ENCODE measurements around the gene UBLCP1.
"Not testable (repeated sequence)": the region's sequence is repeated elsewhere in the genome, so short reads cannot be mapped to it uniquely, and the experiment has no call there.

Gene UBLCP1

GRCh38 chr5:159252195-159252594 is 10.9 kb upstream of the UBLCP1 start:
- no peaks in the 10 kb centered on the region for H3K4me1 ChIP-seq (ENCODE audit: control insufficient read depth, insufficient read depth, low read length)
- peaks cover 19% of the 10 kb centered on the region for H3K27me3 ChIP-seq (ENCODE audit: control insufficient read depth, insufficient read depth, low read length)
- H3K9me3 ChIP-seq (ENCODE audit: control insufficient read depth, insufficient read depth, low read depth, low read length), result no peaks in the 10 kb centered on the region
- no peak overlapping the region for H3K9ac ChIP-seq (ENCODE audit: low read length)
- no peaks in the 10 kb centered on the region for H3K36me3 ChIP-seq (ENCODE audit: control insufficient read depth, insufficient read depth, low read length)
- no peak overlapping the region for H3K4me3 ChIP-seq (ENCODE audit: low read depth, low read length)
- H3K27ac ChIP-seq (ENCODE audit: low read depth, low read length), result no peak overlapping the region

- Histone ChIP-seq H3K27ac (ENCODE audit: low read depth, low read length) (no peak overlapping the region), H3K27me3 (ENCODE audit: control insufficient read depth, insufficient read depth, low read length) (peaks cover 31% of the 10 kb centered on the region), H3K9ac (ENCODE audit: low read length) (no peak overlapping the region)
Measured at GRCh38 chr5:159257007-159257406, 6.1 kb upstream of the UBLCP1 start.

GRCh38 chr5:159257629-159258283 is 5.3 kb upstream of the UBLCP1 start:
- no peak overlapping the region for H3K9ac ChIP-seq (ENCODE audit: low read length)
- H3K27me3 ChIP-seq (ENCODE audit: control insufficient read depth, insufficient read depth, low read length), result peaks cover 31% of the 10 kb centered on the region
- no peaks in the 10 kb centered on the region for H3K9me3 ChIP-seq (ENCODE audit: control insufficient read depth, insufficient read depth, low read depth, low read length)
- H3K36me3 ChIP-seq (ENCODE audit: control insufficient read depth, insufficient read depth, low read length), result no peaks in the 10 kb centered on the region
- H3K4me1 ChIP-seq (ENCODE audit: control insufficient read depth, insufficient read depth, low read length), result 0 out of 2 replicates have a peak, but pooled peaks cover 4% of the 10 kb centered on the region
- no peak overlapping the region for H3K27ac ChIP-seq (ENCODE audit: low read depth, low read length)
- no peak overlapping the region for H3K4me3 ChIP-seq (ENCODE audit: low read depth, low read length)

More at GRCh38 chr5:159257007-159257406, 6.1 kb upstream of the UBLCP1 start:
- Histone ChIP-seq H3K4me3 (ENCODE audit: low read depth, low read length) (no peak overlapping the region), H3K4me1 (ENCODE audit: control insufficient read depth, insufficient read depth, low read length) (no peaks in the 10 kb centered on the region), H3K36me3 (ENCODE audit: control insufficient read depth, insufficient read depth, low read length) (no peaks in the 10 kb centered on the region), H3K9me3 (ENCODE audit: control insufficient read depth, insufficient read depth, low read depth, low read length) (no peaks in the 10 kb centered on the region)

GRCh38 chr5:159258361-159258760 is 4.7 kb upstream of the UBLCP1 start:
- no peaks in the 10 kb centered on the region for H3K36me3 ChIP-seq (ENCODE audit: control insufficient read depth, insufficient read depth, low read length)
- H3K9ac ChIP-seq (ENCODE audit: low read length), result no peak overlapping the region
- peaks cover 31% of the 10 kb centered on the region for H3K27me3 ChIP-seq (ENCODE audit: control insufficient read depth, insufficient read depth, low read length)
- H3K9me3 ChIP-seq (ENCODE audit: control insufficient read depth, insufficient read depth, low read depth, low read length), result no peaks in the 10 kb centered on the region
- no peak overlapping the region for H3K27ac ChIP-seq (ENCODE audit: low read depth, low read length)
- H3K4me3 ChIP-seq (ENCODE audit: low read depth, low read length), result no peak overlapping the region
- 0 out of 2 replicates have a peak, but pooled peaks cover 4% of the 10 kb centered on the region for H3K4me1 ChIP-seq (ENCODE audit: control insufficient read depth, insufficient read depth, low read length)

- peaks cover 31% of the 10 kb centered on the region for H3K27me3 ChIP-seq (ENCODE audit: control insufficient read depth, insufficient read depth, low read length)
- H3K9ac ChIP-seq (ENCODE audit: low read length), result not testable (repeated sequence)
Measured at GRCh38 chr5:159260212-159260611, 2.9 kb upstream of the UBLCP1 start.

GRCh38 chr5:159262472-159262858 is 625 bp upstream of the UBLCP1 start:
- Histone ChIP-seq H3K4me1 (ENCODE audit: control insufficient read depth, insufficient read depth, low read length) (peaks cover 8% of the 10 kb centered on the region; the same call in 1 of the 2 replicates), H3K4me3 (ENCODE audit: low read depth, low read length) (peak overlapping the region; percentile 77), H3K27me3 (ENCODE audit: control insufficient read depth, insufficient read depth, low read length) (peaks cover 15% of the 10 kb centered on the region), H3K9me3 (ENCODE audit: control insufficient read depth, insufficient read depth, low read depth, low read length) (0 out of 2 replicates have a peak, but pooled peaks cover 11% of the 10 kb centered on the region), H3K27ac (ENCODE audit: low read depth, low read length) (peak overlapping the region; percentile 29), H3K9ac (ENCODE audit: low read length) (peak overlapping the region; percentile 82), H3K36me3 (ENCODE audit: control insufficient read depth, insufficient read depth, low read length) (no peaks in the 10 kb centered on the region)

More at GRCh38 chr5:159260212-159260611, 2.9 kb upstream of the UBLCP1 start:
- H3K4me1 ChIP-seq (ENCODE audit: control insufficient read depth, insufficient read depth, low read length); H3K9me3 ChIP-seq (ENCODE audit: control insufficient read depth, insufficient read depth, low read depth, low read length); H3K4me3 ChIP-seq (ENCODE audit: low read depth, low read length); H3K27ac ChIP-seq (ENCODE audit: low read depth, low read length); H3K36me3 ChIP-seq (ENCODE audit: control insufficient read depth, insufficient read depth, low read length): not testable (repeated sequence)

GRCh38 chr5:159263569-159263905 is 447 bp downstream of the UBLCP1 start:
- Histone ChIP-seq H3K27ac (ENCODE audit: low read depth, low read length) (peak overlapping the region; percentile 29; the same call in 1 of the 2 replicates), H3K9me3 (ENCODE audit: control insufficient read depth, insufficient read depth, low read depth, low read length) (0 out of 2 replicates have a peak, but pooled peaks cover 11% of the 10 kb centered on the region), H3K4me3 (ENCODE audit: low read depth, low read length) (peak overlapping the region; percentile 77), H3K9ac (ENCODE audit: low read length) (peak overlapping the region; percentile 82), H3K27me3 (ENCODE audit: control insufficient read depth, insufficient read depth, low read length) (peaks cover 7% of the 10 kb centered on the region; the same call in 1 of the 2 replicates), H3K4me1 (ENCODE audit: control insufficient read depth, insufficient read depth, low read length) (peaks cover 8% of the 10 kb centered on the region; the same call in 1 of the 2 replicates), H3K36me3 (ENCODE audit: control insufficient read depth, insufficient read depth, low read length) (no peaks in the 10 kb centered on the region)

GRCh38 chr5:159266764-159267163 is 3.7 kb downstream of the UBLCP1 start:
- not testable (repeated sequence) for H3K27me3 ChIP-seq (ENCODE audit: control insufficient read depth, insufficient read depth, low read length); H3K27ac ChIP-seq (ENCODE audit: low read depth, low read length); H3K4me3 ChIP-seq (ENCODE audit: low read depth, low read length); H3K4me1 ChIP-seq (ENCODE audit: control insufficient read depth, insufficient read depth, low read length); H3K9ac ChIP-seq (ENCODE audit: low read length)
- Histone ChIP-seq H3K9me3 (ENCODE audit: control insufficient read depth, insufficient read depth, low read depth, low read length) (0 out of 2 replicates have a peak, but pooled peaks cover 11% of the 10 kb centered on the region), H3K36me3 (ENCODE audit: control insufficient read depth, insufficient read depth, low read length) (peaks cover 26% of the 10 kb centered on the region)

- H3K36me3 ChIP-seq (ENCODE audit: control insufficient read depth, insufficient read depth, low read length), result peaks cover 51% of the 10 kb centered on the region
- H3K4me3 ChIP-seq (ENCODE audit: low read depth, low read length), result no peak overlapping the region
- H3K4me1 ChIP-seq (ENCODE audit: control insufficient read depth, insufficient read depth, low read length), result no peaks in the 10 kb centered on the region
- 0 out of 2 replicates have a peak, but pooled peaks cover 11% of the 10 kb centered on the region for H3K9me3 ChIP-seq (ENCODE audit: control insufficient read depth, insufficient read depth, low read depth, low read length)
- no peak overlapping the region for H3K27ac ChIP-seq (ENCODE audit: low read depth, low read length)
- H3K27me3 ChIP-seq (ENCODE audit: control insufficient read depth, insufficient read depth, low read length), result no peaks in the 10 kb centered on the region
- H3K9ac ChIP-seq (ENCODE audit: low read length), result no peak overlapping the region
Measured at GRCh38 chr5:159269723-159270122, 6.6 kb downstream of the UBLCP1 start.

- no peaks in the 10 kb centered on the region for H3K27me3 ChIP-seq (ENCODE audit: control insufficient read depth, insufficient read depth, low read length)
- H3K4me1 ChIP-seq (ENCODE audit: control insufficient read depth, insufficient read depth, low read length), result no peaks in the 10 kb centered on the region
- no peak overlapping the region for H3K27ac ChIP-seq (ENCODE audit: low read depth, low read length)
- H3K36me3 ChIP-seq (ENCODE audit: control insufficient read depth, insufficient read depth, low read length), result peaks cover 69% of the 10 kb centered on the region
- no peaks in the 10 kb centered on the region for H3K9me3 ChIP-seq (ENCODE audit: control insufficient read depth, insufficient read depth, low read depth, low read length)
- H3K4me3 ChIP-seq (ENCODE audit: low read depth, low read length), result no peak overlapping the region
- H3K9ac ChIP-seq (ENCODE audit: low read length), result no peak overlapping the region
Measured at GRCh38 chr5:159273923-159274322, 10.8 kb downstream of the UBLCP1 start.

GRCh38 chr5:159274676-159275075 is 11.6 kb downstream of the UBLCP1 start:
- peaks cover 68% of the 10 kb centered on the region for H3K36me3 ChIP-seq (ENCODE audit: control insufficient read depth, insufficient read depth, low read length)
- no peak overlapping the region for H3K9ac ChIP-seq (ENCODE audit: low read length)
- H3K27me3 ChIP-seq (ENCODE audit: control insufficient read depth, insufficient read depth, low read length), result no peaks in the 10 kb centered on the region
- no peak overlapping the region for H3K27ac ChIP-seq (ENCODE audit: low read depth, low read length)
- H3K4me1 ChIP-seq (ENCODE audit: control insufficient read depth, insufficient read depth, low read length), result no peaks in the 10 kb centered on the region
- no peaks in the 10 kb centered on the region for H3K9me3 ChIP-seq (ENCODE audit: control insufficient read depth, insufficient read depth, low read depth, low read length)
- H3K4me3 ChIP-seq (ENCODE audit: low read depth, low read length), result no peak overlapping the region
